Astrocyte (in vitro differentiated cells and primary cell): ENCODE results near the gene DUSP15. TPM values are rescaled to one million over a fixed set of nuclear protein-coding genes. Genes with fewer than 3 reads are reported as not detected.

Experiments used
- DNase-seq: peaks from one replicate; pipeline ENCODE4 v3.0.0-alpha.2; 2010; ENCODE audit warnings: low read depth
- FAIRE-seq: peaks from 2 replicates; lab custom pipeline; 2011; peaks lifted over from hg19 to GRCh38; lab: Jason Lieb, UNC
- H2AFZ ChIP-seq: 2 replicates; pipeline ENCODE4 v1.6.0; 2012; ENCODE audit warnings: low read depth, low read length, inconsistent platforms
- H3K27ac ChIP-seq: 2 replicates; pipeline ENCODE4 v1.5.1; 2011; ENCODE audit warnings: low read depth, low read length, inconsistent platforms
- H3K27me3 ChIP-seq: 2 replicates; pipeline ENCODE4 v1.6.0; 2011; ENCODE audit warnings: low read length, inconsistent platforms; ENCODE audit not compliant: insufficient read depth
- H3K36me3 ChIP-seq: 2 replicates; pipeline ENCODE4 v1.5.1; 2011; ENCODE audit warnings: low read length, inconsistent platforms; ENCODE audit not compliant: insufficient read depth
- H3K4me1 ChIP-seq: 2 replicates; pipeline ENCODE4 v1.5.1; 2011; ENCODE audit warnings: low read length, inconsistent platforms; ENCODE audit not compliant: insufficient read depth
- H3K4me2 ChIP-seq: 2 replicates; pipeline ENCODE4 v1.6.0; 2012; ENCODE audit warnings: low read length, inconsistent platforms
- H3K4me3 ChIP-seq: 2 replicates; pipeline ENCODE4 v1.5.1; 2011; ENCODE audit warnings: low read depth, mild to moderate bottlenecking, low read length, inconsistent platforms; ENCODE audit not compliant: insufficient read depth
- H3K79me2 ChIP-seq: 2 replicates; pipeline ENCODE4 v1.6.0; 2012; ENCODE audit warnings: mild to moderate bottlenecking, low read length, inconsistent platforms; ENCODE audit not compliant: insufficient read depth
- H3K9ac ChIP-seq: 2 replicates; pipeline ENCODE4 v1.6.0; 2012; ENCODE audit warnings: mild to moderate bottlenecking, low read length, inconsistent platforms
- H3K9me3 ChIP-seq: 2 replicates; pipeline ENCODE4 v1.5.1; 2012; ENCODE audit warnings: low read depth, mild to moderate bottlenecking, low read length, inconsistent platforms; ENCODE audit not compliant: insufficient read depth
- H4K20me1 ChIP-seq: 2 replicates; pipeline ENCODE4 v1.6.0; 2012; ENCODE audit warnings: low read length, inconsistent platforms; ENCODE audit not compliant: insufficient read depth
- H3K27ac Mint-ChIP-seq: one replicate; pipeline ENCODE4 v1.8.0; 2021; ENCODE audit warnings: mild to moderate bottlenecking, mixed read lengths; ENCODE audit not compliant: unreplicated experiment
- H3K27me3 Mint-ChIP-seq: one replicate; pipeline ENCODE4 v1.8.0; 2021; ENCODE audit warnings: low read depth, mixed read lengths; ENCODE audit not compliant: unreplicated experiment
- H3K36me3 Mint-ChIP-seq: one replicate; pipeline ENCODE4 v1.8.0; 2021; ENCODE audit warnings: low read depth, mixed read lengths; ENCODE audit not compliant: unreplicated experiment
- H3K4me1 Mint-ChIP-seq: one replicate; pipeline ENCODE4 v1.8.0; 2021; ENCODE audit warnings: low read depth, mixed read lengths; ENCODE audit not compliant: unreplicated experiment
- H3K4me3 Mint-ChIP-seq: one replicate; pipeline ENCODE4 v1.8.0; 2021; ENCODE audit warnings: mild to moderate bottlenecking, moderate library complexity, mixed read lengths; ENCODE audit not compliant: unreplicated experiment
- H3K9me3 Mint-ChIP-seq: one replicate; pipeline ENCODE4 v1.8.0; 2021; ENCODE audit warnings: mild to moderate bottlenecking, mixed read lengths; ENCODE audit not compliant: unreplicated experiment
- EZH2 ChIP-seq: IDR thresholded peaks from 2 replicates; pipeline ENCODE4 v1.6.1; 2012; ENCODE audit warnings: mild to moderate bottlenecking, low read length, inconsistent platforms; ENCODE audit not compliant: insufficient read depth
- total RNA-seq: library from RNA; stranded (reverse); gene quantifications from 2 replicates; pipeline ENCODE4 v1.2.1, GENCODE V29; 2021
- TF ChIP-seq, protein P1 (sequence below): IDR thresholded peaks from 2 replicates; pipeline ENCODE4 v1.5.1; 2011; ENCODE audit warnings: low read depth, mild to moderate bottlenecking, inconsistent platforms, low read length, moderate library complexity; ENCODE audit not compliant: insufficient read depth

DUSP15 gene
- total RNA-seq, 1 donor from 2014 or later, result 1.2 TPM

DNA sequence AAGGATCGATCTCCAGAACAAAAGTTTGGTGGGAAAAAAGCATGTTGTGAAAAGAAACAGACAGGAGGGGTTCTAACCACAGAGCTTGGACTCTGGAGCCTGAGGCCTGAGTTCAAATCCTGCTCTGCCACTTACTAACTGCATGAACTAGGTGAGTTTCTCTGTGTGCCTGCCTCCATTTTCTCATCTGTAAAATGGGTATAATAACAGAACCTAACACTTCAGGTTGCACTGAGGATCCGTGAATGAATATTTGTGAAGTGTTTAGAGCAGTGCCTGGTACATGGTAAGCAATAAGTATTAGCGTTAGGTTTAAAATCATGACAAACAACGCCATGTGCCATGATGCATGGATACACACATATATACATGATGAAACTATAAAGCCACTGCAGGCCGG is 36.7 kb upstream of the DUSP15 start:
- no peaks in the 10 kb centered on the region for H3K27me3 ChIP-seq
- H3K4me3 ChIP-seq, result no peak overlapping the region
- FAIRE-seq (no peak), DNase-seq (no peak)
- H3K9me3 ChIP-seq, result no peaks in the 10 kb centered on the region
- H2AFZ ChIP-seq, result no peak overlapping the region
- no peak overlapping the region for H3K4me3 Mint-ChIP-seq
- no peaks in the 10 kb centered on the region for H3K4me1 ChIP-seq
- no peak overlapping the region for H3K9ac ChIP-seq
- no peaks in the 10 kb centered on the region for H3K9me3 Mint-ChIP-seq
- peaks cover 5% of the 10 kb centered on the region for H3K27me3 Mint-ChIP-seq
- no peak overlapping the region for H3K27ac ChIP-seq
- H3K79me2 ChIP-seq, result no peaks in the 10 kb centered on the region
- no peaks in the 10 kb centered on the region for H3K36me3 ChIP-seq
- TF ChIP-seq EZH2, result no peak
- TF ChIP-seq, protein P1, sequence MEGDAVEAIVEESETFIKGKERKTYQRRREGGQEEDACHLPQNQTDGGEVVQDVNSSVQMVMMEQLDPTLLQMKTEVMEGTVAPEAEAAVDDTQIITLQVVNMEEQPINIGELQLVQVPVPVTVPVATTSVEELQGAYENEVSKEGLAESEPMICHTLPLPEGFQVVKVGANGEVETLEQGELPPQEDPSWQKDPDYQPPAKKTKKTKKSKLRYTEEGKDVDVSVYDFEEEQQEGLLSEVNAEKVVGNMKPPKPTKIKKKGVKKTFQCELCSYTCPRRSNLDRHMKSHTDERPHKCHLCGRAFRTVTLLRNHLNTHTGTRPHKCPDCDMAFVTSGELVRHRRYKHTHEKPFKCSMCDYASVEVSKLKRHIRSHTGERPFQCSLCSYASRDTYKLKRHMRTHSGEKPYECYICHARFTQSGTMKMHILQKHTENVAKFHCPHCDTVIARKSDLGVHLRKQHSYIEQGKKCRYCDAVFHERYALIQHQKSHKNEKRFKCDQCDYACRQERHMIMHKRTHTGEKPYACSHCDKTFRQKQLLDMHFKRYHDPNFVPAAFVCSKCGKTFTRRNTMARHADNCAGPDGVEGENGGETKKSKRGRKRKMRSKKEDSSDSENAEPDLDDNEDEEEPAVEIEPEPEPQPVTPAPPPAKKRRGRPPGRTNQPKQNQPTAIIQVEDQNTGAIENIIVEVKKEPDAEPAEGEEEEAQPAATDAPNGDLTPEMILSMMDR, result no peak
- no peak overlapping the region for H3K27ac Mint-ChIP-seq
- H4K20me1 ChIP-seq, result no peaks in the 10 kb centered on the region
- no peak overlapping the region for H3K4me2 ChIP-seq
- H3K4me1 Mint-ChIP-seq, result no peaks in the 10 kb centered on the region
- no peaks in the 10 kb centered on the region for H3K36me3 Mint-ChIP-seq

DNA sequence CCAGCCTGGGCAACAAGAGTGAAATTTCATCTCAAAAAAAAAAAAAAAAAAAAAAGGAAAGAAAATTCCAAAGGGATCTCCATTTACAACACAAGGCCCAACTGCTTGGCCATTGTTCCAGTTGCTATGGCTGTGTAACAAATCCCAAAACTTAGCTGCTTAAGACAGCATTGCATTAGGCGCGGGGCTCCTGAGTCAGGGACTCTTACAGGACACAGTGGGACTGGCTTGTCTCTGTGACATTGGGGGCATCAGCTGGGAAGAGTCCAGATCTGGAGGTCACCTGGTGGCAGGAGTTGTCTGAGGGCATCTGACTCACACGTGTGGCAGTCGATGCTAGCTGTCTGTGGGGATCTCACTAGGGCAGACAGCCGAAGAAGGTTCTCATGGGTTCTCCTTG is 35.7 kb upstream of the DUSP15 start:
- no peak overlapping the region for H3K27ac ChIP-seq
- H2AFZ ChIP-seq, result no peak overlapping the region
- no peak overlapping the region for H3K9ac ChIP-seq
- DNase-seq, result no peak
- no peak overlapping the region for H3K4me3 ChIP-seq
- no peaks in the 10 kb centered on the region for H3K4me1 ChIP-seq
- H3K9me3 Mint-ChIP-seq, result no peaks in the 10 kb centered on the region
- H3K27me3 Mint-ChIP-seq, result peaks cover 5% of the 10 kb centered on the region
- no peaks in the 10 kb centered on the region for H3K4me1 Mint-ChIP-seq
- H3K9me3 ChIP-seq, result no peaks in the 10 kb centered on the region
- no peaks in the 10 kb centered on the region for H3K36me3 ChIP-seq
- no peak for FAIRE-seq
- H3K79me2 ChIP-seq, result no peaks in the 10 kb centered on the region
- no peak overlapping the region for H3K4me3 Mint-ChIP-seq
- H3K4me2 ChIP-seq, result no peak overlapping the region
- no peak for TF ChIP-seq EZH2
- TF ChIP-seq, protein P1, result no peak
- no peak overlapping the region for H3K27ac Mint-ChIP-seq
- H3K36me3 Mint-ChIP-seq, result no peaks in the 10 kb centered on the region
- no peaks in the 10 kb centered on the region for H4K20me1 ChIP-seq
- no peaks in the 10 kb centered on the region for H3K27me3 ChIP-seq

DNA sequence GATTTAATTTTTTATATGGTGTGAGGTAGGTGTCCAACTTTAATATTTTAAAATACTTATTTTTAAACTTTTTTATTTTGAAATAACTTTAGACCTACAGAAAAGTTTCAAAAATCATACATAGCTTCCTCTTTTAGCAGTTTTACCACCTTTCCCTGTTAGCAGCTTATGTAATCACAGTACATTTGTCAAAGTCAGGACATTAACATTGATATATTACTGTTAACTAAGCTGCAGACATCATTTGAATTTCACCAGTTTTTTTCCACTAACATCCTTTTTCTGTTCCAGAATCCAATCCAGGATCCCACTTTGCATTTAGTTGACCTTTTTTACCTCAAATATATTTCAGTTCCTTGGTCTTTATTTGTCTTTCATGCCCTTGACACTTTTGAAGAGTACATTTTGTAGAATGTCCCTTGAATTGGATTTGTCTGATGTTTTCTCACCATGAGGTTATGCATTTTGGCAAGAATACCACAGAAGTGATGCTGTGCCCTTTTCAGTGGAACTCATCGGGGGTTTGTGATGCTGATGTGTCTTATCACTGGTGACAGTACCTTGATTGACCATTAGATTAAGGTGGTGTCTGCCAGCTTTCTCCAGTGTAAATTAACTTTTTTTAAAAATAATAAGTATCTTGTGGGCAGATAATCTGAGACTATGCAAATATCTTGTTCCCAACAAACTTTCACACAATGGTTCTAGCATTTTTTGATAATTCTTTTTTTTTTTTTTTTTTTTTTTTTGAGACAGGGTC is 33.5 kb upstream of the DUSP15 start:
- Histone ChIP-seq H4K20me1 (no peaks in the 10 kb centered on the region), H3K9ac (no peak overlapping the region), H2AFZ (no peak overlapping the region), H3K79me2 (no peaks in the 10 kb centered on the region), H3K9me3 (no peaks in the 10 kb centered on the region), H3K4me1 (no peaks in the 10 kb centered on the region), H3K36me3 (no peaks in the 10 kb centered on the region), H3K27me3 (no peaks in the 10 kb centered on the region), H3K27ac (no peak overlapping the region), H3K4me3 (no peak overlapping the region), H3K4me2 (no peak overlapping the region)
- DNase-seq (no peak), FAIRE-seq (no peak)
- Mint-ChIP-seq H3K27ac (no peak overlapping the region), H3K9me3 (peaks cover 2% of the 10 kb centered on the region), H3K27me3 (peaks cover 11% of the 10 kb centered on the region), H3K36me3 (no peaks in the 10 kb centered on the region), H3K4me1 (no peaks in the 10 kb centered on the region), H3K4me3 (no peak overlapping the region)
- TF ChIP-seq, protein P1, result no peak
- no peak for TF ChIP-seq EZH2
